ENCODE results near the gene TOR2A. TPM values are rescaled to one million over a fixed set of nuclear protein-coding genes. Genes with fewer than 3 reads are reported as not detected.

The TOR2A gene
- total RNA-seq, 2 donors from 2014 or later, result 20.4 to 31.9 TPM

GRCh38 chr9:127682351-127683136 lies 52.5 kb downstream of the TOR2A start:
- DNase-seq (ENCODE audit: low spot score) (no peak), ATAC-seq (no peak)
- Mint-ChIP-seq H3K4me1 (ENCODE audit: low read depth in 2 of 2) (no peaks in the 10 kb centered on the region), H3K9me3 (no peaks in the 10 kb centered on the region), H3K4me3 (no peak overlapping the region), H3K27me3 (no peaks in the 10 kb centered on the region), H3K36me3 (no peaks in the 10 kb centered on the region), H3K27ac (no peak overlapping the region)

Other genes with a start within 250 kb of the TOR2A start
- gene STXBP1, start 123.0 kb downstream of the TOR2A start, total RNA-seq, result 1 to 10 TPM; 4.0 to 8.1 TPM
- gene CFAP157, start 28.3 kb downstream of the TOR2A start, total RNA-seq, result not detected
- gene PTRH1, start 19.6 kb downstream of the TOR2A start, total RNA-seq, result 10 to 100 TPM; 12.8 to 17.6 TPM
- 1 to 10 TPM; 3.8 to 8.1 TPM for gene TTC16, start 19.2 kb downstream of the TOR2A start, total RNA-seq
- 10 to 100 TPM; 23.9 to 29.1 TPM for gene SH2D3C, start 43.4 kb upstream of the TOR2A start, total RNA-seq
- gene CDK9, start 50.7 kb upstream of the TOR2A start, total RNA-seq, result 100 to 1,000 TPM; 119 to 132 TPM
- gene FPGS, start 67.6 kb upstream of the TOR2A start, total RNA-seq, result 100 to 1,000 TPM in 1 of 2 donors, 10 to 100 TPM in 1; 96.0 to 150 TPM
- gene ENG, start 119.4 kb upstream of the TOR2A start, total RNA-seq, result 10 to 100 TPM; 12.7 to 34.1 TPM
- gene AK1, start 142.4 kb upstream of the TOR2A start, total RNA-seq, result 10 to 100 TPM; 11.5 to 13.0 TPM
- 10 to 100 TPM; 53.4 to 67.2 TPM for gene ST6GALNAC6, start 164.3 kb upstream of the TOR2A start, total RNA-seq
- 10 to 100 TPM; 17.5 to 44.5 TPM for gene ST6GALNAC4, start 181.7 kb upstream of the TOR2A start, total RNA-seq
- gene PIP5KL1, start 195.5 kb upstream of the TOR2A start, total RNA-seq, result 1 to 10 TPM; 2.7 to 3.7 TPM
- gene DPM2, start 202.6 kb upstream of the TOR2A start, total RNA-seq, result 10 to 100 TPM; 47.9 to 74.4 TPM
- 10 to 100 TPM in 1 of 2 donors, 1 to 10 TPM in 1; 8.2 to 16.4 TPM for gene EEIG1, start 245.7 kb upstream of the TOR2A start, total RNA-seq

Measured in natural killer cell treated with Interleukin-12 subunit alpha and Interleukin-12 subunit beta and Interleukin-15 and Interleukin-18, amount 100 ng/mL, for 72 hours (primary cell).